ENCODE data around the gene EPOP. TPM values are rescaled to one million over a fixed set of nuclear protein-coding genes. Genes with fewer than 3 reads are reported as not detected.

EPOP gene
- total RNA-seq, 1 experiment from 2014 or later: 4.0 TPM

- Histone ChIP-seq H3K36me3 (ENCODE audit: insufficient read depth, low read length, poor library complexity, severe bottlenecking) (no peaks in the 10 kb centered on the region), H3K4me3 (ENCODE audit: low read depth, low read length, poor library complexity, severe bottlenecking) (peak overlapping the region; percentile 58), H3K9me3 (ENCODE audit: low read depth, low read length, poor library complexity, severe bottlenecking) (no peaks in the 10 kb centered on the region), H3K27me3 (replicated peaks; ENCODE audit: insufficient read depth, low read depth, low read length, poor library complexity) (peaks cover 9% of the 10 kb centered on the region), H3K4me1 (ENCODE audit: insufficient read depth, low read length, poor library complexity, severe bottlenecking) (no peaks in the 10 kb centered on the region), H3K27ac (ENCODE audit: low read depth, low read length, poor library complexity, severe bottlenecking) (no peak overlapping the region)
- DNase-seq (ENCODE audit: low spot score): no peak
- intact Hi-C loops (cut with micrococcal nuclease; ENCODE audit: unreplicated experiment): no loop called here
- no TSS peak for BruUV-seq (replicated peaks)
- TF ChIP-seq, protein P1, sequence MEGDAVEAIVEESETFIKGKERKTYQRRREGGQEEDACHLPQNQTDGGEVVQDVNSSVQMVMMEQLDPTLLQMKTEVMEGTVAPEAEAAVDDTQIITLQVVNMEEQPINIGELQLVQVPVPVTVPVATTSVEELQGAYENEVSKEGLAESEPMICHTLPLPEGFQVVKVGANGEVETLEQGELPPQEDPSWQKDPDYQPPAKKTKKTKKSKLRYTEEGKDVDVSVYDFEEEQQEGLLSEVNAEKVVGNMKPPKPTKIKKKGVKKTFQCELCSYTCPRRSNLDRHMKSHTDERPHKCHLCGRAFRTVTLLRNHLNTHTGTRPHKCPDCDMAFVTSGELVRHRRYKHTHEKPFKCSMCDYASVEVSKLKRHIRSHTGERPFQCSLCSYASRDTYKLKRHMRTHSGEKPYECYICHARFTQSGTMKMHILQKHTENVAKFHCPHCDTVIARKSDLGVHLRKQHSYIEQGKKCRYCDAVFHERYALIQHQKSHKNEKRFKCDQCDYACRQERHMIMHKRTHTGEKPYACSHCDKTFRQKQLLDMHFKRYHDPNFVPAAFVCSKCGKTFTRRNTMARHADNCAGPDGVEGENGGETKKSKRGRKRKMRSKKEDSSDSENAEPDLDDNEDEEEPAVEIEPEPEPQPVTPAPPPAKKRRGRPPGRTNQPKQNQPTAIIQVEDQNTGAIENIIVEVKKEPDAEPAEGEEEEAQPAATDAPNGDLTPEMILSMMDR (conservative IDR thresholded peaks at IDR 0.05; ENCODE audit: low read depth, low read length): no peak
- no peak for TF ChIP-seq EZH2 (IDR thresholded peaks at IDR 0.05; ENCODE audit: borderline replicate concordance, low read depth, low read length, poor library complexity, severe bottlenecking)
- CTCF ChIA-PET: interaction anchor here (0.7 kb wide), 1 partner anchor 222 kb away, joined by 3 read pairs; no protein-coding TSS in a partner anchor
- POLR2A ChIA-PET (ENCODE audit: low non-redundant PET): no interaction called here
Observed at GRCh38 chr17:38672788-38673706, 1.7 kb downstream of the EPOP start.

- DNase-seq (ENCODE audit: low spot score): no peak
- no peak for TF ChIP-seq EZH2 (IDR thresholded peaks at IDR 0.05; ENCODE audit: borderline replicate concordance, low read depth, low read length, poor library complexity, severe bottlenecking)
- TF ChIP-seq, protein P1 (conservative IDR thresholded peaks at IDR 0.05; ENCODE audit: low read depth, low read length): no peak
- ChIA-PET CTCF (interaction anchor here (0.5 kb wide), 1 partner anchor 121 kb away, joined by 4 read pairs; no protein-coding TSS in a partner anchor), POLR2A (ENCODE audit: low non-redundant PET) (no interaction called here)
- H3K36me3 ChIP-seq (ENCODE audit: insufficient read depth, low read length, poor library complexity, severe bottlenecking): no peaks in the 10 kb centered on the region
- peaks cover 9% of the 10 kb centered on the region for H3K27me3 ChIP-seq (replicated peaks; ENCODE audit: insufficient read depth, low read depth, low read length, poor library complexity)
- BruUV-seq (replicated peaks): TSS peak; percentile 79
- H3K4me1 ChIP-seq (ENCODE audit: insufficient read depth, low read length, poor library complexity, severe bottlenecking): no peaks in the 10 kb centered on the region
- intact Hi-C loops (cut with micrococcal nuclease; ENCODE audit: unreplicated experiment): no loop called here
- no peaks in the 10 kb centered on the region for H3K9me3 ChIP-seq (ENCODE audit: low read depth, low read length, poor library complexity, severe bottlenecking)
- no peak overlapping the region for H3K27ac ChIP-seq (ENCODE audit: low read depth, low read length, poor library complexity, severe bottlenecking)
- H3K4me3 ChIP-seq (ENCODE audit: low read depth, low read length, poor library complexity, severe bottlenecking): no peak overlapping the region
Observed at GRCh38 chr17:38671939-38672720, 2.6 kb downstream of the EPOP start.

DNA sequence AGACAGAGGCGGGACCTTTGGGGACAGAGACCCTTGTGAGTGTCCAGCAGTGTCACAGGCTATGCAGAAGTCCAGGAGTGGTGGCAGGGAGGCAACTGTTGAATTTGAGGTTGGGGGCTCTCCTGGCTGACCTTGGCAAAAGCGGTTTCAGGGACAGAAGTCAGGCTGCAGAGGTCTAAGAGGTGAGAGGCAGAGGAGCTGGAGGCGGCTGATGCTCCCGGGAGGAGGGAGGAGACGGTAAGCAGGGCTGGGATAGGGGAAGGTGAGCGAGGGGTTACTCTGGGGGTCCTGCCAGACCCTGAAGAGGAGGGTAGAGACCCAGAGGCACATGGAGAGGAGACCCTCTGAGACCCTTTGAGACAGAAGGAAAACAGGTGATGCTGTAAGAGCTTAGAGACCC is 5.2 kb downstream of the EPOP start:
- TF ChIP-seq EZH2 (IDR thresholded peaks at IDR 0.05; ENCODE audit: borderline replicate concordance, low read depth, low read length, poor library complexity, severe bottlenecking): no peak
- TF ChIP-seq, protein P1 (conservative IDR thresholded peaks at IDR 0.05; ENCODE audit: low read depth, low read length): no peak
- peaks cover 9% of the 10 kb centered on the region for H3K27me3 ChIP-seq (replicated peaks; ENCODE audit: insufficient read depth, low read depth, low read length, poor library complexity)
- no peaks in the 10 kb centered on the region for H3K36me3 ChIP-seq (ENCODE audit: insufficient read depth, low read length, poor library complexity, severe bottlenecking)
- no peak overlapping the region for H3K27ac ChIP-seq (ENCODE audit: low read depth, low read length, poor library complexity, severe bottlenecking)
- POLR2A ChIA-PET (ENCODE audit: low non-redundant PET): interaction anchor here (0.6 kb wide), 1 partner anchor 243 kb away, joined by 3 read pairs; no protein-coding TSS in a partner anchor
- CTCF ChIA-PET: interaction anchor here (0.7 kb wide), 1 partner anchor 111 kb away, joined by 6 read pairs; no protein-coding TSS in a partner anchor
- H3K4me3 ChIP-seq (ENCODE audit: low read depth, low read length, poor library complexity, severe bottlenecking): no peak overlapping the region
- no TSS peak for BruUV-seq (replicated peaks)
- no peak for DNase-seq (ENCODE audit: low spot score)
- intact Hi-C loops (cut with micrococcal nuclease; ENCODE audit: unreplicated experiment): loop anchor here (5.0 kb wide), 1 partner anchor 112 kb away; no protein-coding TSS in a partner anchor
- H3K4me1 ChIP-seq (ENCODE audit: insufficient read depth, low read length, poor library complexity, severe bottlenecking): no peaks in the 10 kb centered on the region
- H3K9me3 ChIP-seq (ENCODE audit: low read depth, low read length, poor library complexity, severe bottlenecking): no peaks in the 10 kb centered on the region

All from A673 (cell line).